CD4-positive, alpha-beta memory T cell (primary cell): Measurements from ENCODE around the gene OBSL1. TPM values are rescaled to one million over a fixed set of nuclear protein-coding genes. Genes with fewer than 3 reads are reported as not detected.
A peak's percentile ranks its signal among the peaks of the same experiment; 100 is the strongest.

Experiments used
- CTCF ChIA-PET: fragments of 350-600 bp; sonication (Branson Sonifier 250); formaldehyde crosslinking; loops from one replicate; lab custom pipeline; 2021; ENCODE audit warnings: inconsistent platforms; ENCODE audit not compliant: partially characterized antibody; lab: Charles Lee
- POLR2A ChIA-PET: fragments of 350-600 bp; sonication (Branson Sonifier 250); formaldehyde crosslinking; loops from one replicate; lab custom pipeline; 2021; ENCODE audit not compliant: partially characterized antibody; lab: Charles Lee
- DNase-seq, 5 donors: peaks; one replicate each; pipeline versions ENCODE4 v3.0.0 to v3.0.0-alpha.2; 2020 to 2022; ENCODE audit warnings: mixed read lengths in 1 of 5
- H3K27ac ChIP-seq: one replicate; pipeline ENCODE4 v1.7.0; 2013; ENCODE audit warnings: low read depth, low read length
- H3K27me3 ChIP-seq: 2 replicates; pipeline ENCODE4 v1.7.0; 2013; ENCODE audit warnings: mild to moderate bottlenecking, low read length, moderate library complexity; ENCODE audit not compliant: insufficient read depth
- H3K36me3 ChIP-seq: 2 replicates; pipeline ENCODE4 v1.7.0; 2013; ENCODE audit warnings: mild to moderate bottlenecking, low read length, moderate library complexity; ENCODE audit not compliant: insufficient read depth
- H3K4me1 ChIP-seq: 2 replicates; pipeline ENCODE4 v1.7.0; 2013; ENCODE audit warnings: mild to moderate bottlenecking, low read length, moderate library complexity; ENCODE audit not compliant: insufficient read depth
- H3K4me3 ChIP-seq, 2 donors: one replicate each; pipeline ENCODE4 v1.7.0; 2013; ENCODE audit warnings: low read length in 2 of 2, mild to moderate bottlenecking in 1 of 2
- H3K9me3 ChIP-seq, 2 donors: one replicate each; pipeline ENCODE4 v1.7.0; 2013; ENCODE audit warnings: low read length in 2 of 2, control low read depth in 1 of 2; ENCODE audit not compliant: control insufficient read depth in 1 of 2
- H3K27ac Mint-ChIP-seq, 7 donors: one replicate each; pipeline ENCODE4 v1.8.0; 2020 to 2021; ENCODE audit warnings: mixed read lengths in 7 of 7, mild to moderate bottlenecking in 6 of 7, inconsistent platforms in 3 of 7, moderate library complexity in 3 of 7
- H3K27me3 Mint-ChIP-seq, 2 donors: one replicate each; pipeline ENCODE4 v1.8.0; 2020 to 2021; ENCODE audit warnings: mixed read lengths in 2 of 2
- H3K36me3 Mint-ChIP-seq, 2 donors: one replicate each; pipeline ENCODE4 v1.8.0; 2020 to 2021; ENCODE audit warnings: mixed read lengths in 2 of 2, inconsistent platforms in 1 of 2, mild to moderate bottlenecking in 1 of 2
- H3K4me1 Mint-ChIP-seq, 4 donors: one replicate each; pipeline ENCODE4 v1.8.0; 2020 to 2021; ENCODE audit warnings: mixed read lengths in 4 of 4, mild to moderate bottlenecking in 1 of 4
- H3K4me3 Mint-ChIP-seq, 8 donors: one replicate each; pipeline ENCODE4 v1.8.0; 2020 to 2021; ENCODE audit warnings: mixed read lengths in 8 of 8, mild to moderate bottlenecking in 7 of 8, moderate library complexity in 6 of 8, inconsistent platforms in 3 of 8
- H3K9me3 Mint-ChIP-seq, 8 donors: one replicate each; pipeline ENCODE4 v1.8.0; 2020 to 2021; ENCODE audit warnings: mixed read lengths in 8 of 8, mild to moderate bottlenecking in 5 of 8, inconsistent platforms in 3 of 8, moderate library complexity in 1 of 8
- intact Hi-C: fragments of 100-400 bp; cut with micrococcal nuclease; formaldehyde crosslinking; loops from one replicate; pipeline ENCODE4 v1.15.1; 2023
- polyA plus RNA-seq, 2 donors: library from polyadenylated mRNA; unstranded; fragments of 300-500 nt; fragmentation: Illumina TruSeq; gene quantifications; one replicate each; pipeline ENCODE4 v1.2.3, GENCODE V29; 2021
- total RNA-seq, 2 experiments: library from RNA; stranded (reverse); gene quantifications; one replicate each; pipeline ENCODE4 v1.2.3, GENCODE V29; 2021

OBSL1 gene
- total and polyA plus RNA-seq, 4 experiments from 2014 or later = 0.09 TPM; not detected in 3

DNA sequence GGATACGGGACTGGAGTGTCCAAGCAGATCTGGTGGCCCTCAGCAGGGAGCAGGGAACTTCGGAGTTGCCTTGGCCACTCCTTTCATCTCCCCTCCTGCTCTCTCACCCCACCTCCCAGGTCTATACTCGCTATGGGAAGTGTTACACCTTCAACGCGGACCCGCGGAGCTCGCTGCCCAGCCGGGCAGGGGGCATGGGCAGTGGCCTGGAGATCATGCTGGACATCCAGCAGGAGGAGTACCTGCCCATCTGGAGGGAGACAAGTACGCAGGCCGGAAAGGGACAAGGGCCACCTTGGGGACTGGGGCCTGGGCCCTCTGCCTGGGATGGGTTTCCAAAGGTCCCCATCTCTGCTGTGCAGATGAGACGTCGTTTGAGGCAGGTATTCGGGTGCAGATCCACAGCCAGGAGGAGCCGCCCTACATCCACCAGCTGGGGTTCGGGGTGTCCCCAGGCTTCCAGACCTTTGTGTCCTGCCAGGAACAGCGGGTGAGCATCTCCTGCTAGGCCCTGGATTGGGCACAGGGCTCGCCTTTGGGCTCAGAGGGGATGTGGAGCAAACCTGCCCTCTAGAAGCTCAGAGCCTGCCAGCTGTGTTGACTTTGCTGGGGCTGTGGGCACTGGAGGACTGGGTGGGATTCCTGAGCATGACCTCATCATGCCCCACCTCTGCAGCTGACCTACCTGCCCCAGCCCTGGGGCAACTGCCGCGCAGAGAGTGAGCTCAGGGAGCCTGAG is 39.5 kb downstream of the OBSL1 start:
- Histone ChIP-seq H3K4me3 (no peak overlapping the region), H3K9me3 (no peaks in the 10 kb centered on the region), H3K27me3 (peaks cover 26% of the 10 kb centered on the region), H3K4me1 (no peaks in the 10 kb centered on the region), H3K27ac (no peak overlapping the region), H3K36me3 (no peaks in the 10 kb centered on the region)
- H3K27ac Mint-ChIP-seq = no peak overlapping the region
- ChIA-PET POLR2A (no interaction called here), CTCF (interaction anchor here (1.1 to 6.5 kb wide), 7 partner anchors 9 to 129 kb away, joined by 3 to 160 read pairs (median 57); partner anchors contain the start of genes CHPF, GMPPA and TMEM198)
- no peak overlapping the region for H3K4me3 Mint-ChIP-seq
- no peak for DNase-seq
- intact Hi-C loops = no loop called here
- peaks cover 0 to 7% (median 0%) of the 10 kb centered on the region in 4 donors for H3K4me1 Mint-ChIP-seq
- H3K9me3 Mint-ChIP-seq = no peaks in the 10 kb centered on the region
- H3K36me3 Mint-ChIP-seq = no peaks in the 10 kb centered on the region
- peaks cover 43 to 56% of the 10 kb centered on the region in 2 donors for H3K27me3 Mint-ChIP-seq

DNA sequence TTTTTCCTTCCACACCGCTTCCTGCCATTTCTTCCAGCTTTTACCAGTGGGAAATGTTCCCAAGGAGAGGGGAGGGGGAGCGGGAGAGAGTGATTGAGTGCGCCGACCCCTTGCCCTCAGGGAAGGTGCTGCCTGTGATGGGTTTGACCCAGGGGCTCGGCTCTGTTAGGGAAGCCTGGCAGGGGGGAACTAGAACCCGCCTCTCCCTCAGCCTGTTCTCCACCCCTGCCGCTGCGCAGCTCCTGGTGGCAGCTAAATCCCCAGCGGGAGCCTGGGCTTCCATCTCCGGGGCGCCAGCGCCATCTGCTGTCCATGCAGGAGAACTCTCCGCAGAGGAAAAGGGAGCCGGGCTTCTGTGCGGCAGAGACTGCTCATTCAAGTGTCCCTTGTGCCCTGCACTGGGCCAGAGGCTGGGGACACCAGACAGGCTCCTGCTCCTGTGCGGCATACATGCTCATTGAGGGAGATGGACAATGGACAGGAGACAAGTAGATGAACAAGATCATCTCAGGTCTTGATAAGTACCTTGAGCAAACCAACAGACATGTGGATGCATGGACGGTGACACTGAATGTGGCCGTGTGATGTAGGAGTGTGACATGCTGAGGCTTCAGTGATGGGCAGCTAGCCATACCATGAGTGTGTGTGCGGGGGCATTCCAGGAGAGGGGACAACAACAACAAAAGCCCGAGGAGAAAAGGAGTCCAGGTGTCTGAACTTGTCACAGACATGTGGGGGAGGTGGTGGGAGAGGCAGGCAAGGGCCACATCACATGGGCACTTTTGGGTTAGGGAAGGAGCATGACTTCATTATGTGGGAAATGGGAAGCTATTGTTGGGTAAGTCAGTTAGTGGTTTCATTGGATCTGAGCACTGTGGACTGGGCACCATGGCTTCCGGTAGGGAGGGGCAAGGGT is 41.0 kb downstream of the OBSL1 start:
- POLR2A ChIA-PET = interaction anchor here (0.5 to 1.3 kb wide), 7 partner anchors 17 to 365 kb away, joined by 3 to 5 read pairs (median 3); partner anchors contain the start of gene GMPPA
- peaks cover 53 to 66% of the 10 kb centered on the region in 2 donors for H3K27me3 Mint-ChIP-seq
- no peaks in the 10 kb centered on the region for H3K9me3 Mint-ChIP-seq
- H3K4me3 Mint-ChIP-seq = no peak overlapping the region
- intact Hi-C loops = loop anchor here (1.0 kb wide), 6 partner anchors 20 to 370 kb away; partner anchors contain the start of gene NHEJ1
- H3K36me3 ChIP-seq = no peaks in the 10 kb centered on the region
- peaks cover 26% of the 10 kb centered on the region for H3K27me3 ChIP-seq
- H3K4me1 Mint-ChIP-seq = peaks cover 0 to 7% (median 0%) of the 10 kb centered on the region in 4 donors
- peak overlapping the region in 1 of 7 donors; percentile 41 for H3K27ac Mint-ChIP-seq
- peak; percentile 79 to 84 (median 81) for DNase-seq
- CTCF ChIA-PET = interaction anchor here (0.7 to 6.5 kb wide), 32 partner anchors 10 to 550 kb away, joined by 3 to 160 read pairs (median 7); partner anchors contain the start of genes CHPF, DNPEP, GMPPA and TMEM198
- H3K27ac ChIP-seq = no peak overlapping the region
- H3K4me3 ChIP-seq = no peak overlapping the region
- no peaks in the 10 kb centered on the region for H3K4me1 ChIP-seq
- H3K36me3 Mint-ChIP-seq = no peaks in the 10 kb centered on the region
- H3K9me3 ChIP-seq = no peaks in the 10 kb centered on the region

DNA sequence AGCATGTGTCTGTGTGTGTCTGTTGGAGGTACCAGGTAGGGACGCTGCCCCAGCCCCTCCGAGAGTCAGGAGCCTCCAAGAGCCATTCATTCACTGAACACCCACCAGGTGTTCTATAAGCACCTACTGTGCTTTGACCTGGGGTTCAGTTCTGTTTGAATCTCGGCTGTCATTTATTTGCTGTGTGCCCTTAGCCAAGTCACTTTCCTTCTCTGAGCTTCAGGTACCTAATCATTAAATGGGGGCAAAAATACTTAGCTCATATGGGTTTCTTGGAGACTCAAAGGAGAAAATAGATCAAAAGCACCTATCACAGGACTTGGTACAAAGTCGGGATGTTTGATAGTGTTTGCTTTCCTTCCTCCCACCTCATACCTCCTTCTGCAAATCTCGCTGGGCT is 43.9 kb downstream of the OBSL1 start:
- no peak overlapping the region for H3K4me3 ChIP-seq
- Mint-ChIP-seq H3K27ac (no peak overlapping the region), H3K27me3 (peaks cover 66 to 75% of the 10 kb centered on the region in 2 donors), H3K36me3 (no peaks in the 10 kb centered on the region), H3K4me1 (peaks cover 3 to 13% (median 5%) of the 10 kb centered on the region in 4 donors), H3K9me3 (no peaks in the 10 kb centered on the region), H3K4me3 (no peak overlapping the region)
- ChIA-PET CTCF (interaction anchor here (0.8 to 6.5 kb wide), 12 partner anchors 14 to 125 kb away, joined by 3 to 160 read pairs (median 6); partner anchors contain the start of genes CHPF, GMPPA and TMEM198), POLR2A (interaction anchor here (1.0 kb wide), 1 partner anchor 31 kb away, joined by 3 read pairs; a partner anchor contains a TSS)
- no peaks in the 10 kb centered on the region for H3K9me3 ChIP-seq
- no peak for DNase-seq
- peaks cover 46% of the 10 kb centered on the region for H3K27me3 ChIP-seq
- H3K27ac ChIP-seq = no peak overlapping the region
- H3K36me3 ChIP-seq = no peaks in the 10 kb centered on the region
- H3K4me1 ChIP-seq = peaks cover 10% of the 10 kb centered on the region
- intact Hi-C loops = no loop called here

DNA sequence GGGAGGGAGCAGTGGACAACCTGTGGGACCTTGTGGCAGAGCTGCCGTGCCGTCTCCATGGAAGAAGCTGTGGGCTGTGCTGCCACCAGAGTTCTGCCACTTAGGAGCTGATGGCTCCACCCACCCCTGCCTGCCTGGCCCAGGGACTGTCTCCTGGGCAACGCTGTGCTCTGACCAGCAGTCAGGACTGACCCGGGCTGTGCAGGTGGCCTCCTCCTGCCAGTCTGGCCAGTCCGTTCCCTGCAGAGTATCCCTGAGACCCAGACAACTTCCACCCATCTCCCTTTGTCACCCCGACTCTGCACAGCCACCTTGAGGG is 44.3 kb downstream of the OBSL1 start:
- no peak for DNase-seq
- Mint-ChIP-seq H3K4me1 (peaks cover 4 to 15% (median 7%) of the 10 kb centered on the region in 4 donors), H3K27me3 (peaks cover 66 to 74% of the 10 kb centered on the region in 2 donors), H3K36me3 (no peaks in the 10 kb centered on the region), H3K4me3 (no peak overlapping the region), H3K9me3 (no peaks in the 10 kb centered on the region), H3K27ac (peak overlapping the region in 1 of 7 donors; percentile 60)
- H3K36me3 ChIP-seq = no peaks in the 10 kb centered on the region
- no peak overlapping the region for H3K27ac ChIP-seq
- H3K9me3 ChIP-seq = no peaks in the 10 kb centered on the region
- H3K27me3 ChIP-seq = peaks cover 46% of the 10 kb centered on the region
- no peak overlapping the region for H3K4me3 ChIP-seq
- peaks cover 10% of the 10 kb centered on the region for H3K4me1 ChIP-seq
- intact Hi-C loops = no loop called here
- POLR2A ChIA-PET = no interaction called here
- CTCF ChIA-PET = interaction anchor here (1.0 to 6.5 kb wide), 9 partner anchors 14 to 124 kb away, joined by 3 to 160 read pairs (median 20); partner anchors contain the start of genes CHPF, GMPPA and TMEM198

DNA sequence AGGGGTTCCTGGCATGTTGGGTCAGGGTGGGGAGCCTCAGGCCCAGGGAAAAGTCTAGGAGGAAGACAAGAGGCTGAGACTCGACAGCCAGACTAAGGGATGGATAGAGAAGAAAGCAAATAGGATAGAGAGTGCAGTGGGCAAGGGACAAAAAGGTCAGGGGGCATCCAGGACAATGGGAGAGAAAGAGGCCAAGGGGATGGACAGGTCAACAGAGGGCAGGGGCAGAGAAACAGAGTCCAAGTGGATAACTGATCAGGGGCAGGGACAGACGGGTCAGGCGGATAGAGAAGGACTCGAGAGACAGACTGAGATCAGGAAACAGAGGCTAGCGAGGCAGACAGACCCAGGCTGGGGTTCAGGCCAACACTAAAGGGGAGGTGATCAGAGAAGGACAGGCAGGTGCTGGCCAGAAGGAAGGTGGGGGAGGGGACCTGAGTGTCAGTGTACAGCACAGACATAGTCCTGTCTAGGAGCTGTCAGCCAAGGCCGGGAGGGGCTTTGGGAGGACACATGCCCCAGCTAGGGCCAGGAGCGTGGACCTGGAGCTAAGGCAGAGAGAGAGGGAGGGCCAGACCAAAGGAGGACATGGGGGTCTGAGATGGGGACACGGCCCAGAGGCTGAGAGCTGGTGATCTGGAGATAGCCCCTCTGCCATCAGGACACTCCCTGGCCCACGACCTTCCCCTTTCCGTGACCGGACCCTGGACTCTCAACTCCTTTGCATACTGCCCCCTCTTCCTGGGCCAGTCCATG is 44.8 kb downstream of the OBSL1 start:
- Histone ChIP-seq H3K9me3 (no peaks in the 10 kb centered on the region), H3K4me1 (peaks cover 10% of the 10 kb centered on the region), H3K36me3 (no peaks in the 10 kb centered on the region), H3K27me3 (peaks cover 50% of the 10 kb centered on the region), H3K4me3 (no peak overlapping the region), H3K27ac (no peak overlapping the region)
- peaks cover 68 to 78% of the 10 kb centered on the region in 2 donors for H3K27me3 Mint-ChIP-seq
- H3K9me3 Mint-ChIP-seq = no peaks in the 10 kb centered on the region
- H3K27ac Mint-ChIP-seq = peak overlapping the region in 1 of 7 donors; percentile 60
- CTCF ChIA-PET = interaction anchor here (1.0 to 6.5 kb wide), 11 partner anchors 15 to 124 kb away, joined by 3 to 160 read pairs (median 7); partner anchors contain the start of genes CHPF, GMPPA and TMEM198
- intact Hi-C loops = no loop called here
- no peaks in the 10 kb centered on the region for H3K36me3 Mint-ChIP-seq
- POLR2A ChIA-PET = no interaction called here
- no peak for DNase-seq
- peaks cover 8 to 20% (median 12%) of the 10 kb centered on the region in 4 donors for H3K4me1 Mint-ChIP-seq
- H3K4me3 Mint-ChIP-seq = no peak overlapping the region

DNA sequence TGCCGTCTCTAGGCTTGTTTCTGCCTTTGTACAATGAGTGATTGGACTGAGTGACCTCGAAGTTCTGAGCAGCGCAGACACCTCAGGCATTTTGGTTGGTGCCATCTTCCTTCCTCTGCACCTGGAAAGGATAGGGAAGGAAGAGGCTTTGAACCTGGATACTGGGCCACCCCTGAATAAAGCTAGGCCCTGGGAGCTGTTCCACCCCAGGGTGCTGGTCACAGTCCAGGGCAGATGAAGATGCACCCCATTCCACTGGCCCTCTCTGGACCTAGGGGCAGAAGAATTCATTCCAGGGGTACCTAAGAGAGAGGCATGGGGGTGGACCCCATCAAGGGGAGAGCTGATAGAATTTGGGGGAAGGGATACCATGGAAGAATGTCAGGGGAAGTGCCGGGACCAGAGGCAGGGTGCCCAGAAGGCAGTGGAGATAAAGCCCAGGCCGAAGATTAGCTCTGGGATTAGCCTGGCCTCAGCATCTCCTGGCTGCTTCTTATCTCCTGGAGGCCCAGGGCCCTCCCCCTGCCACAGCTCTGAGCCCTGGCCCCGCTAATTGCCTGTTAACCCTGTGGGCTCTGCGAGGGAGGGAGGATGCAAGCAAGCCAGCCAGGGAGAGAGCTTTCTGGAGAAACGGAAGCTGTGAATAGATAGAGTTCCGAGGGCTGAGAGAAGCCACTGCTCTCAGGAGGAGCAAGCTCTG is 45.7 kb downstream of the OBSL1 start:
- H3K4me1 ChIP-seq = peaks cover 10% of the 10 kb centered on the region
- peaks cover 52% of the 10 kb centered on the region for H3K27me3 ChIP-seq

More for the DNA sequence above, 45.7 kb downstream of the OBSL1 start:
- no peak overlapping the region for H3K4me3 ChIP-seq
- H3K27me3 Mint-ChIP-seq = peaks cover 67 to 80% of the 10 kb centered on the region in 2 donors
- H3K4me1 Mint-ChIP-seq = peaks cover 8 to 20% (median 15%) of the 10 kb centered on the region in 4 donors
- DNase-seq = no peak
- no peak overlapping the region for H3K4me3 Mint-ChIP-seq
- ChIA-PET POLR2A (no interaction called here), CTCF (interaction anchor here (1.1 to 1.3 kb wide), 4 partner anchors 26 to 49 kb away, joined by 3 to 6 read pairs (median 4); partner anchors contain the start of gene GMPPA)
- no peaks in the 10 kb centered on the region for H3K9me3 Mint-ChIP-seq
- H3K27ac Mint-ChIP-seq = peak overlapping the region in 1 of 7 donors; percentile 33
- H3K9me3 ChIP-seq = no peaks in the 10 kb centered on the region
- intact Hi-C loops = no loop called here
- H3K36me3 Mint-ChIP-seq = no peaks in the 10 kb centered on the region
- H3K27ac ChIP-seq = no peak overlapping the region
- H3K36me3 ChIP-seq = no peaks in the 10 kb centered on the region
